Astrocyte of the hippocampus (primary cell): Measurements from ENCODE around the gene FN3K.
"Not testable (repeated sequence)": the region's sequence is repeated elsewhere in the genome, so short reads cannot be mapped to it uniquely, and the experiment has no call there.

ENCODE experiments used
- DNase-seq: peaks from one replicate; pipeline ENCODE4 v3.0.0; 2011; ENCODE audit warnings: low read depth, low spot score

The FN3K gene

GRCh38 chr17:82737967-82738877 lies 2.8 kb downstream of the FN3K start:
- DNase-seq: no peak

GRCh38 chr17:82740906-82741759 lies 5.7 kb downstream of the FN3K start:
- no peak for DNase-seq

GRCh38 chr17:82743344-82744219 lies 8.2 kb downstream of the FN3K start:
- no peak for DNase-seq

GRCh38 chr17:82744736-82745135 lies 9.3 kb downstream of the FN3K start:
- DNase-seq: not testable (repeated sequence)

GRCh38 chr17:82745524-82745923 lies 10.1 kb downstream of the FN3K start:
- no peak for DNase-seq

GRCh38 chr17:82748756-82749155 lies 13.3 kb downstream of the FN3K start:
- no peak for DNase-seq

- no peak for DNase-seq
Measured at GRCh38 chr17:82750241-82750908, 15.0 kb downstream of the FN3K start.

- no peak for DNase-seq
Measured at GRCh38 chr17:82751171-82751570, 15.8 kb downstream of the FN3K start.

- peak; percentile 96 for DNase-seq
Measured at GRCh38 chr17:82751571-82752370, 16.4 kb downstream of the FN3K start, which contains the start of gene TBCD. TSS of gene TBCD (plus strand) at chr17:82752065. CDS start at chr17:82752194, 129 bp downstream.

GRCh38 chr17:82752371-82753200 lies 17.2 kb downstream of the FN3K start:
- DNase-seq: peak; percentile 53

- no peak for DNase-seq
Measured at GRCh38 chr17:82753201-82753464, 17.7 kb downstream of the FN3K start.

- peak; percentile 74 for DNase-seq
Measured at GRCh38 chr17:82754297-82755208, 19.1 kb downstream of the FN3K start.

GRCh38 chr17:82756166-82756565 lies 20.8 kb downstream of the FN3K start:
- no peak for DNase-seq

GRCh38 chr17:82765371-82765770 lies 30.0 kb downstream of the FN3K start:
- DNase-seq: no peak

- DNase-seq: peak; percentile 60
Measured at GRCh38 chr17:82767041-82767754, 31.8 kb downstream of the FN3K start.

- DNase-seq: no peak
Measured at GRCh38 chr17:82769041-82769440, 33.6 kb downstream of the FN3K start.

- DNase-seq: no peak
Measured at GRCh38 chr17:82772026-82772425, 36.6 kb downstream of the FN3K start.

GRCh38 chr17:82774456-82774855 lies 39.0 kb downstream of the FN3K start:
- DNase-seq: not testable (repeated sequence)
